Adrenal gland (tissue), 12 donors: ENCODE data around the gene RPL4. TPM values are rescaled to one million over a fixed set of nuclear protein-coding genes. Genes with fewer than 3 reads are reported as not detected.

Source experiments
- DNase-seq, 7 donors: peaks; one replicate each; pipeline ENCODE4 v3.0.0-alpha.2; 2019 to 2020
- H3K27ac ChIP-seq, 5 donors: fragments of 200-600 bp; sonication (generic) in 4 of 5; 1 replicate in 3 of 5; 2 replicates in 2 of 5; pipeline versions ENCODE4 v1.5.1 to v1.8.0; 2016 to 2020; ENCODE audit warnings: mild to moderate bottlenecking in 1 of 5
- H3K27me3 ChIP-seq: fragments of 200-600 bp; 2 replicates; pipeline ENCODE4 v1.8.0; 2021
- H3K36me3 ChIP-seq, 2 donors: fragments of 200-600 bp; replicated peaks in 1 of 2; 1 replicate in 1 of 2; 2 replicates in 1 of 2; pipeline versions ENCODE4 v1.5.1 to v1.8.0; 2018 to 2022
- H3K4me1 ChIP-seq, 2 donors: fragments of 200-600 bp; replicated peaks in 1 of 2; 1 replicate in 1 of 2; 2 replicates in 1 of 2; pipeline versions ENCODE4 v1.5.1 to v1.8.0; 2018 to 2021
- H3K4me3 ChIP-seq, 4 donors: fragments of 200-600 bp; sonication (generic) in 3 of 4; one replicate each; pipeline ENCODE4 v1.5.1; 2016 to 2018
- H3K9me3 ChIP-seq, 3 donors: fragments of 200-600 bp; sonication (generic) in 1 of 3; replicated peaks in 1 of 3; 1 replicate in 2 of 3; 2 replicates in 1 of 3; pipeline versions ENCODE4 v1.5.1 to v1.8.0; 2016 to 2021
- CTCF ChIP-seq, 6 experiments: fragments of 450-650 bp in 4 of 6; fragments of 200-600 bp in 2 of 6; sonication (generic) in 1 of 6; IDR thresholded peaks; 1 replicate in 5 of 6; 2 replicates in 1 of 6; pipeline versions ENCODE4 v1.5.1 to v1.8.0; 2016 to 2021; ENCODE audit warnings: antibody characterized with exemption in 6 of 6, mild to moderate bottlenecking in 2 of 6, moderate library complexity in 1 of 6
- POLR2A ChIP-seq, 2 donors: fragments of 450-650 bp; IDR thresholded peaks; one replicate each; pipeline ENCODE4 v1.6.1; 2017; ENCODE audit warnings: antibody characterized with exemption in 2 of 2, mild to moderate bottlenecking in 2 of 2, moderate library complexity in 1 of 2
- WGBS, 4 donors: extraction: QIAGEN DNeasy Blood & Tissue Kit in 2 of 4; methylation state at CpG; one replicate each; pipeline versions ENCODE4 v1.1.5 to v1.1.7; 2013 to 2017; 5-methylcytosine and 5-hydroxymethylcytosine counted together
- intact Hi-C, 2 donors: fragments of 100-400 bp; cut with DNase I; formaldehyde crosslinking; loops; one replicate each; pipeline versions ENCODE4 v1.14.1 to v1.15.0; 2022 to 2023
- polyA plus RNA-seq, 3 donors: library from polyadenylated mRNA; stranded (reverse); fragments of 200-250 nt in 2 of 3; fragments of 350-450 nt in 1 of 3; fragmentation: Illumina TruSeq in 1 of 3; extraction: RNeasy Lipid Tissue Mini Kit (QIAGEN cat#74804) in 1 of 3; gene quantifications; one replicate each; pipeline ENCODE4 v1.2.3, GENCODE V29; 2013 to 2014
- total RNA-seq, 9 donors: library from RNA; depleted of rRNA in 4 of 9; stranded (reverse); fragments of >200 nt in 4 of 9; fragments of 120-200 nt in 1 of 9; fragmentation: NEBNext Ultra II Directional in 1 of 9; extraction: Animal tissue kit (Norgen Biotek cat#: 25700) in 1 of 9; gene quantifications; one replicate each; pipeline versions ENCODE4 v1.1.0 to v1.2.4, GENCODE V29; 2013 to 2023
- donor health status: healthy with polysubstance abuse.
- donor health status: Bipolar disorder and iron deficiency.
- donor health status: DM: yes; HTN: yes; CAD: no.
- donor health status: DM: no; HTN: no; CAD: no.
- donor health status: DM: no; HTN: no; CAD: no.
- donor health status: DM: yes; HTN: yes; CAD: no.

Gene RPL4
- total and polyA plus RNA-seq, 12 donors, result 1,447 to 3,854 (median 2,471) TPM

GRCh38 chr15:66481107-66481856 lies 23.4 kb downstream of the RPL4 start:
- Histone ChIP-seq H3K4me3 (no peak overlapping the region), H3K9me3 (no peaks in the 10 kb centered on the region), H3K36me3 (no peaks in the 10 kb centered on the region), H3K27me3 (no peaks in the 10 kb centered on the region), H3K4me1 (no peaks in the 10 kb centered on the region), H3K27ac (no peak overlapping the region)
- 85 to 93% (median 91%) methylated on average over 10 of the region's 10 CpGs for WGBS, 4 donors
- TF ChIP-seq POLR2A (IDR thresholded peaks at IDR 0.05) (no peak), CTCF (IDR thresholded peaks at IDR 0.05) (no peak)
- no peak for DNase-seq
- intact Hi-C loops, result no loop called here

GRCh38 chr15:66480267-66480666 lies 24.4 kb downstream of the RPL4 start:
- no peak for TF ChIP-seq POLR2A (IDR thresholded peaks at IDR 0.05)
- TF ChIP-seq CTCF (IDR thresholded peaks at IDR 0.05), result no peak
- Histone ChIP-seq H3K27me3 (no peaks in the 10 kb centered on the region), H3K27ac (no peak overlapping the region), H3K4me3 (no peak overlapping the region), H3K4me1 (no peaks in the 10 kb centered on the region), H3K36me3 (no peaks in the 10 kb centered on the region), H3K9me3 (no peaks in the 10 kb centered on the region)
- 80 to 93% (median 88%) methylated on average over 6 of the region's 6 CpGs for WGBS, 4 donors
- no peak for DNase-seq
- intact Hi-C loops, result no loop called here

- H3K27me3 ChIP-seq, result no peaks in the 10 kb centered on the region
- intact Hi-C loops, result no loop called here
- H3K36me3 ChIP-seq, result no peaks in the 10 kb centered on the region
- WGBS, 4 donors, result 92 to 100% (median 93%) methylated on average over 2 of the region's 2 CpGs
- H3K9me3 ChIP-seq, result no peaks in the 10 kb centered on the region
- DNase-seq, result no peak
- H3K4me3 ChIP-seq, result no peak overlapping the region
- no peak overlapping the region for H3K27ac ChIP-seq
- peaks cover 0 to 13% of the 10 kb centered on the region in 2 donors for H3K4me1 ChIP-seq
- TF ChIP-seq POLR2A (IDR thresholded peaks at IDR 0.05) (no peak), CTCF (IDR thresholded peaks at IDR 0.05) (no peak)
Measured at GRCh38 chr15:66477011-66477410, 27.6 kb downstream of the RPL4 start.

- TF ChIP-seq POLR2A (IDR thresholded peaks at IDR 0.05), result no peak
- TF ChIP-seq CTCF (IDR thresholded peaks at IDR 0.05), result no peak
- 87 to 90% (median 89%) methylated on average over 4 of the region's 4 CpGs for WGBS, 4 donors
- intact Hi-C loops, result no loop called here
- H3K4me3 ChIP-seq, result no peak overlapping the region
- H3K9me3 ChIP-seq, result no peaks in the 10 kb centered on the region
- no peak overlapping the region for H3K27ac ChIP-seq
- peaks cover 0 to 13% of the 10 kb centered on the region in 2 donors for H3K4me1 ChIP-seq
- H3K36me3 ChIP-seq, result no peaks in the 10 kb centered on the region
- no peak for DNase-seq
- H3K27me3 ChIP-seq, result no peaks in the 10 kb centered on the region
Measured at GRCh38 chr15:66476535-66476934, 28.1 kb downstream of the RPL4 start.
